HG02763 (cell line): Measurements from ENCODE around the gene CDC42BPB.

ENCODE experiments used
- ATAC-seq: cut with Tn5 transposase; IDR thresholded peaks from one replicate; pipeline ENCODE4 v1.9.1; 2021; ENCODE audit warnings: mild to moderate bottlenecking, moderate library complexity; ENCODE audit not compliant: unreplicated experiment

CDC42BPB gene, protein sequence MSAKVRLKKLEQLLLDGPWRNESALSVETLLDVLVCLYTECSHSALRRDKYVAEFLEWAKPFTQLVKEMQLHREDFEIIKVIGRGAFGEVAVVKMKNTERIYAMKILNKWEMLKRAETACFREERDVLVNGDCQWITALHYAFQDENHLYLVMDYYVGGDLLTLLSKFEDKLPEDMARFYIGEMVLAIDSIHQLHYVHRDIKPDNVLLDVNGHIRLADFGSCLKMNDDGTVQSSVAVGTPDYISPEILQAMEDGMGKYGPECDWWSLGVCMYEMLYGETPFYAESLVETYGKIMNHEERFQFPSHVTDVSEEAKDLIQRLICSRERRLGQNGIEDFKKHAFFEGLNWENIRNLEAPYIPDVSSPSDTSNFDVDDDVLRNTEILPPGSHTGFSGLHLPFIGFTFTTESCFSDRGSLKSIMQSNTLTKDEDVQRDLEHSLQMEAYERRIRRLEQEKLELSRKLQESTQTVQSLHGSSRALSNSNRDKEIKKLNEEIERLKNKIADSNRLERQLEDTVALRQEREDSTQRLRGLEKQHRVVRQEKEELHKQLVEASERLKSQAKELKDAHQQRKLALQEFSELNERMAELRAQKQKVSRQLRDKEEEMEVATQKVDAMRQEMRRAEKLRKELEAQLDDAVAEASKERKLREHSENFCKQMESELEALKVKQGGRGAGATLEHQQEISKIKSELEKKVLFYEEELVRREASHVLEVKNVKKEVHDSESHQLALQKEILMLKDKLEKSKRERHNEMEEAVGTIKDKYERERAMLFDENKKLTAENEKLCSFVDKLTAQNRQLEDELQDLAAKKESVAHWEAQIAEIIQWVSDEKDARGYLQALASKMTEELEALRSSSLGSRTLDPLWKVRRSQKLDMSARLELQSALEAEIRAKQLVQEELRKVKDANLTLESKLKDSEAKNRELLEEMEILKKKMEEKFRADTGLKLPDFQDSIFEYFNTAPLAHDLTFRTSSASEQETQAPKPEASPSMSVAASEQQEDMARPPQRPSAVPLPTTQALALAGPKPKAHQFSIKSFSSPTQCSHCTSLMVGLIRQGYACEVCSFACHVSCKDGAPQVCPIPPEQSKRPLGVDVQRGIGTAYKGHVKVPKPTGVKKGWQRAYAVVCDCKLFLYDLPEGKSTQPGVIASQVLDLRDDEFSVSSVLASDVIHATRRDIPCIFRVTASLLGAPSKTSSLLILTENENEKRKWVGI (N-terminal part only)

DNA sequence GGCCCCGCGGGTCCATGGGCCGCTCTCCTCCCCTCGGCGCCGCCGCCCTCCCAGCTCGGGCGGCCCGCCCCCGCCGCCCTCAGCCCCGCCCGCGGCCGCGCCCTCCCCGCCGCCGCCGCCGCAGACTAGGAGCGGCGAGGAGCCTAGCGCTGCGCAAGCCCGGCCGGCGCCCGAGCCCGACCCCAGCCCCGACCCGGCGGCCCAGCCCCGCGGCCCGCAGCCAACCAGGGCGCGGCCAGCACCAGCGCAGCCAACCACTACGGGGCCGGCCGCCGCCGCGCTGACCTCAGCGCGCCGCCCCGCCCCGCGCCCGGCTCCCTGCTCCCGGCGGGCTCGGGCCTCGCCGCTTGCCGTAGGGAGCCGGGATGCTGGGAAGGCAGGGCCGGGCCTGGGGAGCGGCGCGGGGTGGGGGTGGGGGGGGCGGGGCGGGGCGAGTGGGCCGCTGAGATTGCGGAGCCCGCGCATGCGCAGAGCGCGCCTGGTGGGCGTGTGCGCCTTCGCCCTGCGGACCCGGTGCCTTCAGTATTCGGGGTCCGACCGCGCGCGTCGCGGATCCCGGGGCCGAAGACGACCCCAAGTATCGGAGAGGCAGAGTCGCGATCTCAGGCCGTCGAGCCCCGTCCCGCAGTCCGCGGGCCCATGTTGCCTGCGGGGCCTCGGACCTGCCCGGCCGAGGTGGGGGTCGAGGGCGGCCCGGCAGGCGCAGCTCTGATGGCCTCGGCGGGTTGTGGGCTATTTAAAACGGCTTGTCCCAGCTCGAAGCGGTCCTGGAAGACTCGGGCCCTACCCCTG is at the start of gene CDC42BPB:
Gene CDC42BPB, minus strand, starts transcription at position 178 of the 792 bp plus-strand sequence. CDS start 376 bp downstream, outside the sequence.
- peak; percentile 63 for ATAC-seq

DNA sequence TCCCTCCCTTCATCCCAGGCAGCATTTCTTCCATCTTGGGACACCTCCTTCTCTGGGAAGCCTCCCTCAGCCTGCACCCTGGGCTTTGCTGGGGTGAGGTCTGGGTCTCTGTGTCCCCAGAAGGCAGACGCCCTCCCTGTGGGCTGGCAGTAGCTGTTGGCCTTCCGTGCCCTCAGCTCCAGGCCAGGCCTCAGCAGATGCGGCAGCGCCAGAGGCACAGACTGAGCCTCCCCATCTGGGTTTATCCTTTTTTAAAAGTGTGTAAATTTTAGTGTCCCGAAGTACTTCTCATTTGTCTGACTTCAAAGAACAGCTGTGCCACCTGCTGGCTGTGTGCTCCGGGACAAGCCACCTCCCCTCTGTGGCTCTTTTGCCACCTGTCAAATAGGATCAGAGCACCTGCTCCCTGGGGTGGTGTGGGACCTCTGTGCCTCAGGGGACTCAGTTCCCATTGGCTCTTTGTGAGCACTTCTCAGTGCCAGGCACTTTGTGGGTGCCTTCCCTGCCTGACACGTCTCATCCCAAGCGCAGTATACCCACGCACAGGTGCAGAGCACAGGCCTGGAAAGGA is 48.3 kb upstream of the CDC42BPB start:
- ATAC-seq, result no peak

GRCh38 chr14:103104654-103105452 is 47.5 kb upstream of the CDC42BPB start:
- ATAC-seq, result no peak

- no peak for ATAC-seq
Measured at GRCh38 chr14:103104389-103104653, 47.0 kb upstream of the CDC42BPB start.

DNA sequence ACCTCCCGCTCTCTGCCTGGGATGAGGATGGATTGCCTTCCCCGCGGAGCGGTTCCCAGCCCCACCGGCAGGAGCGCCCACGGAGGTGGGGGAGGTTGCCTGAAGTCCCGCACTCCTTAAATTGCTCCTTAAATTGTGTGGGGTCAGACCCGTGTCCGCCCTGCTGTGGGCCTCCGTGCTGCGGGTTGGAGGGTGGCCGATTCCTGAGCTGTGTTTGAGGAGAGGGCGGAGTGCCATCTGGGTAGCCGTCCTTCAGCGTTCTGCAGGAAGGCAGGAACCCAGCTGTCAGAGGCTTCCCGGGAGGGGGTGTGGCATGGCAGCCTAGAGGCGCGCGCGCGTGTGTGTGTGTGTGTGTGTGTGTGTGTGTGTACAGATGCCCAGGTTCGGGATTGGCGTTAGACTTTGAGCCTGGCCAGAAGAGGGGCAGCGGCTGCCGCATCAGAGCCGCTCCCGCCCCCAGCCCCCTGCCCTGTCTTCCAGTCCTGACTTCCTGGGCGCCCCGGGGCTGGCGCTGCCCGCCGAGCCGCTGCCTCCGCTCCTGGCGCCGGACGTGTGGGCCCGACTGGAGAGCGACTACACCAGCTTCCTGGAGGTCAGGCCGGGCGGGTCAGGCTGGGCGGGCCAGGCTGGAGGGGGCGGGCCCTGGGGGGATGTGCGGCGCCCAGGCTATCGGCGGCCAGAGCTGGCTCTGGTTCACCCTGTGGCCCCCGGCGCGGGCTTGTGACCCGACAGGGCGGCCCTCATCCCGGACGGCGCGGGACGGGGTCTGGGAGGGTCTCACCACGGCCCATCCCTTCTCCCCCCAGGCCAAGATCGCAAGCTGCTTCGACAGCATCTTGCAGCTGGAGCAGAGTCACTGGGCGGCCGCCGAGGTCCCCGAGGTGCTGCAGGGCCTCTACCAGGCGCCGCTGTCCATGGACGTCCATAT is 46.4 kb upstream of the CDC42BPB start:
- no peak for ATAC-seq

GRCh38 chr14:103102689-103103260 is 45.4 kb upstream of the CDC42BPB start:
- ATAC-seq, result no peak

- no peak for ATAC-seq
Measured at GRCh38 chr14:103101963-103102688, 44.8 kb upstream of the CDC42BPB start.

GRCh38 chr14:103101257-103101962 is 44.1 kb upstream of the CDC42BPB start:
- no peak for ATAC-seq

DNA sequence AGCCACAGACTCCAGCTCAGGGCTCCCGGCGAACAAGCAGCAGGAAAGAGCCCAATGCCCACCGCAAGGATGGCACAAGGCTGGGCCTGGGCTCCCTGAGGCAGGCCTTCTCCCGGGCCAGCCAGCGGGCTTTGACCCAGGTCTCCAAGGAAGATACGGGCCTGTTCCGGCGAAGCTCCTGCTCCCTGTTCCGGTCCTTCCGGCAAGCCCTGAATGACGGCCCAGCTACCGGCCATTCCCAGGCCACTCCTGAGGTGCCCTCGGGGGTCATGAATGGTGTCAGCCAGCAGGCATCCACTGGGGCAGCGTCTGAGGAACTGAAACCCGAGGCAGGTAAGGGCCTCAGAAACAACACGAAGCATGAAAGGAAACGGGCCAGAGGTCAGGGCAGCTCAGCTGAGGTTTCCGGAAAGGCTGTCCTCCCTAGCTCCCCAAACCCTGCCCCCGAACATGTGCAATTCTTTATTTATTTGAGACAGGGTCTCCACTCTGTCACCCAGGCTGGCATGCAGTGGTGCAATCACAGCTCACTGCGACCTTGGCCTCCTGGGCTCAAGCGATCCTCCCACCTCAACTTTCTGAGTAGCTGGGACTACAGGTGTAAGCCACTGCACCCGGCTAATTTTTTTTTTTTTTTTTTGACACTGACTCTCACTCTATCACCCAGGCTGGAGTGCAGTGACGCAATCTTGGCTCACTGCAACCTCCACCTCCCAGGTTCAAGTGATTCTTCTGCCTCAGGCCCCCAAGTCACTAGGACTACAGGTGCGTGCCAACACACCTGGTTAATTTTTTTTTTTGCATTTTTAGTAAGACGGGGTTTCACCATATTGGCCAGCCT is 43.2 kb upstream of the CDC42BPB start:
- ATAC-seq, result no peak

DNA sequence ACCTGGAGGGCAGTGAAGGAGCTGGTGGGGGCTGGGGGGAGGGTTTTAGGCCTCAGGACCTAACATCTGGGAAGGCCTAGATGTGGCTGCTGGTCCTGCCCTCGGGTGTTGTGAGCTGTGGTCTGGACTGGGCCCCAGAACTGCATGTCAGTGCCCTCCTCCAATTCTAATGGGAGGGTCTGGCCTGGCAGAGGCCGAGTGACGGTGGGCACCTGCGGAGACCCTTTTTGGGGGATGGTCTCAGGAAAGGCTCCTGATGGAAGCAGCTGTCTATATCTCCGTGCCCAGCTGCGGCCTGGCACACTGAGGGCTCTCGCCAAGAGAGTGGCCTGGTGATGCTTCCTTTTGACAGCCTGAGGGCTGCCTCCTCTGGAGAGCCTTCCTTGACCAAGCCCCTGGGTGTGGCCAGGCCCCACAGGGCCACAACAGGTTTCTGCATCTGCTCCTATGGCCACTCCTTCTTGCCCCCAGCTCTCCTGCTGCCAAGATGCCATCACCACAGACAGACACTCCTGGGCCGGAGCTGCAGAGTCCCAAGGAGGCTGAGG is 42.5 kb upstream of the CDC42BPB start:
- no peak for ATAC-seq

DNA sequence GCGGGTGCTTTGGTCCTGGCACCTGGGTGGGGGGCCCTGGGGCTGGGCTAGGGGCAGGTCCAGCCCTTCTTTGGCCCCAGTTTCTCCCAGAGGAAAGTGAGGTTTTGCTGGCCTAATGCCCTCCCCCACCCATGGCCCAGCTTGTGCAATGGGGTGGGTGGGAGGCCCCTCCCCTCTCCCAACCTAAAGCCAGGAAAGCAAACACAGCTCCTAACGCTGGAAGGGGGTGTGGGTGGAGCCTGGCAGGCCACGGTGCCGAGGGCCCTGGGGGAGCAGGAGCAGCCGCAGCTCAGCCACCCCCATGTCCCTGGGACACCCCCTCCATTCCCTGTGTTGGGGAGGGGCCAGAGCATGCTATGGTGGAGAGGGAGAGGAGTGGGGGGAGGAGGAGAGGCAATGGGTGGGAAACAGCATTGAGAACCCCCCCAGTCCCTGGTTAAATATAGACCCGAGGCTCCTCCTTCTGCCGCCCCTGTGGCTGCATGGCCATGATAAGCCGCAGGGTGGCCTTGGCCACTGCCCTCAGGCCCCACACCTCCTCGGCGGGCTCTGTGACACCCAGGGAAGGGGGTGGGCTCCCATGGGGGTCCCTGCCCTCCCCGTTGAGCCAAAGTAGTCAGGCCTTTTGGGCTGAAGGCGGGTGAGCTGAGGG is 41.9 kb upstream of the CDC42BPB start:
- no peak for ATAC-seq

- no peak for ATAC-seq
Measured at GRCh38 chr14:103097994-103098957, 40.9 kb upstream of the CDC42BPB start.

DNA sequence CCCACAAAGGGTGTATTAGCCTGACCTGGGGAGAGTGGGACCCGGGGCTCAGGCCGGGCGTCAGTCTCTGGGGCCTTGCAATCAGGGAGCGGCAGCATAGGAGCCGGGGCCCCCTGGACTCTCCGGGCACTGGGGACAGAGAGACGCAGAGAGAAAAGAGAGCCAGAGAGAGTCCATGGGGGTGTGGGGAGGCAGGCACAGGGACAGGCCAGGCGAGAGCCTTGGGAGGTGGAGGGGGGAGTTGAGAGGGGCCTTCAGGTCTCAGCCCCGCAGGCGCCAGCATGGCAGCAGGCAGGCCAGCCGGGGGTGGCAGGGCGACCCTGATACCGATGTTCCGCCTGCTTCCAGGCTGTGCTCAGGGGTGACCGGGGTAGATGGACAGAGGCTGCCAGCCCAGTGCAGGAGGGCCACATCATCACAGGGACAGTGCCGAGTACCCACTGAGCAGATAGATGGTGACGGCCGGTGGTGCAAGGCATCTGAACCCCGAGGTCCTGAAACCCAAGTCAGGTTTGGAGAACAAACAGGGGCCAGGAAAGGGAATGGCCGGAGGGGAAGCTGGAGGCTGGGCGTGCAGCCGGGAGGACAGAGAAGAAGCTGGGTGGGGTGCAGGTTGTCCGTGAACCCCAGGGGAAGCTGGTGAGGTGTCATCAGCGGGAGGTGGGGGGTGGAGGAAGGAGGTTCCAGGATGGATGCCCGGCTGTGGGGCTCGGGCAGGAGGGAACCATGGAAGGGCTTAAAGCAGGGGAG is 40.1 kb upstream of the CDC42BPB start:
- no peak for ATAC-seq
